Transverse colon (tissue), 3 donors: ENCODE results near the gene MCFD2.

Experiments
- POLR2A ChIP-seq: fragments of 450-650 bp; IDR thresholded peaks from one replicate; pipeline ENCODE4 v1.6.1; 2016; ENCODE audit warnings: antibody characterized with exemption, mild to moderate bottlenecking, moderate library complexity
- TF ChIP-seq, protein P1 (sequence below), 5 experiments: fragments of 200-600 bp in 3 of 5; fragments of 450-650 bp in 2 of 5; sonication (generic) in 3 of 5; IDR thresholded peaks; 1 replicate in 2 of 5; 2 replicates in 3 of 5; pipeline ENCODE4 v1.5.1; 2016 to 2017; ENCODE audit warnings: antibody characterized with exemption in 5 of 5, inconsistent platforms in 3 of 5, mild to moderate bottlenecking in 2 of 5, moderate library complexity in 1 of 5

DNA sequence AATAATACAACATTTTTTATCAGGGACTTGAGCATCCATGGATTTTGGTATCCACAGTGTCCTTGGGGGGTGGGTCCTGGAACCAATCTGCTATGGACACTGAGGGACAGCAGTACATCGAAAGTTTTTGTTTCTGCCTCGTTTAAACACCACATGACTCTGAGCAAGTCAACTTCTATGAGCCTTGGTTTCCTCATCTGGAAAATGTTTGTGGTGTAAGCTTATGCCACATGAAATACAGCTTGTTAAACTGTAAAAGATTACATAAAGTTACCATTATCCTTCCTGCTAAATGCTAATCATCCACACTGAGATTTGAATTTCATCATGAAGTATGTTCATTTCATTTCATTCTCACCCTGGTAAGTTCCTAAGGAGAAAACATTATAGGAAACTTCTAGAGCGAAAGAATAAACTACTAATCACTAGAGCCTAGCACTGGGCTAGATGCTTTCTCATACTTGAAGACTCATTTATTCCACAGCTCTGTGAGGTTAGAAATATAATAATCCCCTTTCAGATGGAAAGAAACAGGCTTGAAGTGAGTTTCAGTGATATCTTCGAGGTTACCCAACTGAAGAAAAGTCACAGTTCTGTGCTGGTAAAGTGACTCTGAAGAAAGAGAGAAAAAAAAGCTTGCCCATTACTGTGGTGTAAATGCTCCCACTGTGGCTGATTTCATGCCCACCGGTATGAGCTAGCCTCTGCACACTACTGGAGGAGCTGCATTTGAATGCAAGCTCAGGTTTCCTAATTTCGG is 29.2 kb downstream of the MCFD2 start:
- TF ChIP-seq, protein P1, sequence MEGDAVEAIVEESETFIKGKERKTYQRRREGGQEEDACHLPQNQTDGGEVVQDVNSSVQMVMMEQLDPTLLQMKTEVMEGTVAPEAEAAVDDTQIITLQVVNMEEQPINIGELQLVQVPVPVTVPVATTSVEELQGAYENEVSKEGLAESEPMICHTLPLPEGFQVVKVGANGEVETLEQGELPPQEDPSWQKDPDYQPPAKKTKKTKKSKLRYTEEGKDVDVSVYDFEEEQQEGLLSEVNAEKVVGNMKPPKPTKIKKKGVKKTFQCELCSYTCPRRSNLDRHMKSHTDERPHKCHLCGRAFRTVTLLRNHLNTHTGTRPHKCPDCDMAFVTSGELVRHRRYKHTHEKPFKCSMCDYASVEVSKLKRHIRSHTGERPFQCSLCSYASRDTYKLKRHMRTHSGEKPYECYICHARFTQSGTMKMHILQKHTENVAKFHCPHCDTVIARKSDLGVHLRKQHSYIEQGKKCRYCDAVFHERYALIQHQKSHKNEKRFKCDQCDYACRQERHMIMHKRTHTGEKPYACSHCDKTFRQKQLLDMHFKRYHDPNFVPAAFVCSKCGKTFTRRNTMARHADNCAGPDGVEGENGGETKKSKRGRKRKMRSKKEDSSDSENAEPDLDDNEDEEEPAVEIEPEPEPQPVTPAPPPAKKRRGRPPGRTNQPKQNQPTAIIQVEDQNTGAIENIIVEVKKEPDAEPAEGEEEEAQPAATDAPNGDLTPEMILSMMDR (IDR thresholded peaks at IDR 0.05), result no peak
- TF ChIP-seq POLR2A, result no peak
